AG20443 (cell line): ENCODE measurements around the gene CEBPZOS.
A peak's percentile ranks its signal among the peaks of the same experiment; 100 is the strongest.

Experiments used
- DNase-seq: peaks from one replicate; pipeline ENCODE4 v3.0.0; 2012; ENCODE audit warnings: low spot score, mixed read lengths

The CEBPZOS gene

GRCh38 chr2:37196320-37197195 lies at the start of gene CEBPZOS:
Gene CEBPZOS (plus strand): TSS chr2:37196496. CDS start chr2:37199705, 3,209 bp downstream.
- DNase-seq = peak; percentile 93

DNA sequence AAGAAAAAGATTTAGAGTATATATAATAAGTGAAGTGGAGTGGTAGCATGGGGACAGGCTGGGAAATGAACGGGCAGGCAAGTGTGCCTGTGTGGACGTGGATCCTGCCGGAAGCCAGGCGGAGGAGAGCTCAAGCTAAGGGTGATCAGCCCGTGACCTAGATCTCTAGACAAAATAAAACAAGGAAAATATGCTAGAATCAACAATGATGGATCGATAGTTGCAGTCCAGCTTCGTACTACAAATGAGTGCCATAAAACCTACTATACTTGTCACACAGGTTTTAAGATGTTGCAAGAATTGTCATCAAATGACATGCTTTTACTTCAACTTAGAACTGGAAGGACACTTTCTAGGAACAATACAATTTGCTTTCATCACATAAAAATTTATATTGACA lies 48.0 kb upstream of the CEBPZOS start:
- DNase-seq = no peak

- DNase-seq = no peak
Measured at GRCh38 chr2:37149626-37150322, 46.5 kb upstream of the CEBPZOS start.

DNA sequence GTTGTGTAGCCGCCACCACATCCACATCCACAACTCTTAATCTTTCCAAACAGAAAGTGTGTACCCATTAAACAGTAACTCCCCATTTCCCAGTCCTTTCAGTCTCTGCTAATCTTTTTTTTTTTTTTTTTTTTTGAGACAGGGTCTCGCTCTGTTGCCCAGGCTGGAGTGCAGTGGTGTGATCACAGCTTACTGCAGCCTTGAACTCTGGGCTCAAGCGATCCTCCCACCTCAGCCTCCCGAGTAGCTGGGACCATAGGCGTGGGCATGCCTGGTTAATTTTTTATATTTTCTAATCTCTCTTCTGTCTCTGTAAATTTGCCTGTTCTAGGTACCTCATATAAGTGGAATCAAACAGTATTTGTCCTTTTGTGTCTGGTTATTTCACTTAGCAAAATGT lies 43.1 kb upstream of the CEBPZOS start:
- DNase-seq = no peak

GRCh38 chr2:37154785-37155184 lies 41.5 kb upstream of the CEBPZOS start:
- no peak for DNase-seq

- peak; percentile 72 for DNase-seq
Measured at GRCh38 chr2:37156071-37156856, 40.0 kb upstream of the CEBPZOS start.

GRCh38 chr2:37156857-37157714 lies 39.2 kb upstream of the CEBPZOS start, which contains the start of gene EIF2AK2:
Gene EIF2AK2 (minus strand): TSS chr2:37156980. CDS start chr2:37147806, 9,174 bp downstream.
- DNase-seq = peak; percentile 99

- DNase-seq = no peak
Measured at GRCh38 chr2:37164757-37165156, 31.5 kb upstream of the CEBPZOS start.

- peak; percentile 13 for DNase-seq
Measured at GRCh38 chr2:37167636-37168180, 28.6 kb upstream of the CEBPZOS start.

GRCh38 chr2:37168217-37168981 lies 27.9 kb upstream of the CEBPZOS start:
- DNase-seq = peak; percentile 73

- no peak for DNase-seq
Measured at GRCh38 chr2:37171624-37171950, 24.7 kb upstream of the CEBPZOS start.

GRCh38 chr2:37173741-37174140 lies 22.6 kb upstream of the CEBPZOS start:
- no peak for DNase-seq

DNA sequence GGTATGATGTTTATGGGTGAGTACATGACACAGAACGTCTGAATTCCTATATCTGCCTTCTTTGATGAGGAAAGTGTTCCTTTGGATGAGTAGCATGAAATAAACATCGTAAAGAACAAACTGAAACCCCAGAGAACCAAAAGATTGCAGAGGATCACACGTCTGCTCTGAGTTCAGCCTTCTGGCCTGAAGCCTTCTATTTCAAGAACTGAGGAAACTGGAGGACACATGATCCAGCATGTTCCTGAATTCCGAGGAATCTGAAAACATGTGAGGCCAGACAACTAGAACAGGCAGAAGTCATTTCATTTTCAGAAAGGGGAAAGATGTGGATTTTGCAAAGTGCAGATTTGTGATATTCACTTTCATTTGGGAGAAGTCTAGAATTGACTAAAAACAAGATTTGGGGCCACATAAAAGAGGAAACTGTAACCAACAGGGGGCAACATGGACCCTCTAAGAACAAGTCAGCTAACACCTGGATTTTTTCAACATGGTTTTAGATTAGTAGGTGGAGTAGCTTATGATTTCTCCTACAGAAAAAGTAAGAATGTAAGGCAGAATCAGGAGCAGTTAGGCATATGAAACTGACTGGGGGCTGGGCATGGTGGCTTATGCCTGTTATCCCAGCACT lies 16.2 kb upstream of the CEBPZOS start:
- DNase-seq = peak; percentile 22

DNA sequence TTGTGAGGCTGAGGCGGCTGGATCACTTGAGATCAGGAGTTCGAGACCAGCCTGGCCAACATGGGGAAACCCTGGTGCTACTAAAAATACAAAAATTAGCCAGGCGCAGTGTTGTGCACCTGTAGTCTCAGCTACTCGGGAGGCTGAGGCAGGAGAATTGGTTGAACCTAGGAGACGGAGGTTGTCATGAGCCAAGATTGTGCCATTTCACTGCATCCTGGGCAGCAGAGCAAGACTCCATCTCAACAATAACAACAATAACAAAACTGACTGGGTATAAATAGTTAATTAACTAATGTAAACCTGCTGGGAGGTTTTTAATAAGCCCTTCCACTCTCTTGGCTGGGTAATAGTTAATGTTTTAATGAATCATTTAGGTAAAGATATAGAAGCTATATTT lies 15.7 kb upstream of the CEBPZOS start:
- DNase-seq = no peak

- DNase-seq = peak; percentile 12
Measured at GRCh38 chr2:37181726-37182684, 14.3 kb upstream of the CEBPZOS start.

- DNase-seq = no peak
Measured at GRCh38 chr2:37188570-37188969, 7.7 kb upstream of the CEBPZOS start, which contains the start of gene SULT6B1. Gene SULT6B1 (minus strand): TSS chr2:37188670. CDS start chr2:37188640, 30 bp downstream.

DNA sequence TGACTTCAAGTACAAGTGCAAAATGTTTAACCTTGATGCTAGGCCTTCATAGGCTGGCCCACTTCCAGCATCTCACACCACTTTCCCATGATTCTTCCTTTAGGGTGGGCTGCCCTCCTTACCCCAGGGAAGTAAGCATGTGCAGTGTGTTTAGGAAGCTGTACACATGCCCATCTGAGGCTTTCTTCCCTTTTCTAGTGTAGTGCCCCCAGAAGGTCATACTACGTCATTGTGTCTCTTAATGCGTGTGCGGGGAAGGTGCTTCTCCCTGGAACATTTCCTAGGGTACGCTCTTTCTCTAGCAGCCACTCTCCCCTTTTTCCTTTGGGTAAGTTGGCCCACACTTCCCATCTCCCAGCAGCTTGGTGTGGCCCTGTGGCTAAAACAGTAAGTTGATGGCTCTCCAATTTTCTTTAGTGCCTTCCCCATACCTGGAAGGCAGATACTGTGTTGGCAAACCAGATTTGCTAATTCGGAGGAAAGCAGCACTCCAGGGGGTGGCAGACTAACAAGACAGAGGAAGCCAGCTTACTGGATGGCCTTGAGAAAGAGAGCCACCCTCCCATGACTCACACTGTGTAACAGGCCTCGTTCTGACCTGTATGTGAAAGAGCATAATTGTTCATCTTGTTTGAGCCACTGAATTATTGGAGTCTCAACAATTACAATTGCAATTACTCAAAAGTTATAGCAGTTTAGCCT lies 6.7 kb upstream of the CEBPZOS start:
- DNase-seq = peak; percentile 86

DNA sequence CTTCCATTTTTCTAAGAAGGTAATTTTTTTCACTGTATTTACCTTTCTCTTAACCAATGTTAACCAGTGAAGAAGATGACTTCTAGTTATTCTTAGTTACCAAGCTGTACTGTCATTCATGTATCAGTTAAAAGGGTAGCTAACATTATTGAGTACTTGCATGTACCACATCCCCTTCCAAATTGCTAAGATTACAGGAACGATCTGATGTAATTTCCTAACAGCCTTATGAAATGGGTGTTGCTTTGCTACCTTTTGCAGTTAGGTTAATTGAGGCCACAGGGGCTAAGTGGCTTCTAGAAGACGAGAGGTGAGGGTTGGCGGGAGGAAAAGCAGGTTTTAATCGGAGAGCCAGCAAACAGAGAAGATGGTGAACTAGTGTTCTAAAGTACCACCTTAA lies 6.0 kb upstream of the CEBPZOS start:
- DNase-seq = no peak
